Coronary artery (tissue), 2 donors: ENCODE data around the gene ADARB2.

Source experiments
- DNase-seq: peaks from one replicate; pipeline ENCODE4 v3.0.0-alpha.2; 2017; ENCODE audit warnings: low spot score
- H3K27ac ChIP-seq, 2 donors: fragments of 200-600 bp; sonication (generic); one replicate each; pipeline ENCODE4 v1.5.1; 2016 to 2019
- H3K4me3 ChIP-seq: fragments of 200-600 bp; sonication (generic); 2 replicates; pipeline ENCODE4 v1.5.1; 2016; ENCODE audit warnings: mild to moderate bottlenecking, moderate library complexity
- CTCF ChIP-seq: fragments of 200-600 bp; sonication (generic); IDR thresholded peaks from one replicate; pipeline ENCODE4 v1.5.1; 2019; ENCODE audit warnings: antibody characterized with exemption

ADARB2 gene

GRCh38 chr10:1652151-1652550 is 85.2 kb downstream of the ADARB2 start:
- Histone ChIP-seq H3K4me3 (no peak overlapping the region), H3K27ac (no peak overlapping the region)
- peak; percentile 45 for DNase-seq
- no peak for TF ChIP-seq CTCF

GRCh38 chr10:1651270-1651966 is 85.9 kb downstream of the ADARB2 start:
- DNase-seq, result peak; percentile 45
- H3K4me3 ChIP-seq, result no peak overlapping the region
- H3K27ac ChIP-seq, result no peak overlapping the region
- TF ChIP-seq CTCF, result no peak

- peak; percentile 50 for DNase-seq
- Histone ChIP-seq H3K4me3 (no peak overlapping the region), H3K27ac (no peak overlapping the region)
- no peak for TF ChIP-seq CTCF
These were observed 86.6 kb downstream of the ADARB2 start for GRCh38 chr10:1650542-1651269.

GRCh38 chr10:1648648-1649047 is 88.7 kb downstream of the ADARB2 start:
- Histone ChIP-seq H3K27ac (no peak overlapping the region), H3K4me3 (no peak overlapping the region)
- TF ChIP-seq CTCF, result no peak
- DNase-seq, result peak; percentile 28

GRCh38 chr10:1646332-1646731 is 91.0 kb downstream of the ADARB2 start:
- Histone ChIP-seq H3K4me3 (no peak overlapping the region), H3K27ac (no peak overlapping the region)
- TF ChIP-seq CTCF, result no peak
- DNase-seq, result no peak

GRCh38 chr10:1645896-1646295 is 91.4 kb downstream of the ADARB2 start:
- TF ChIP-seq CTCF, result no peak
- DNase-seq, result peak; percentile 31

More at GRCh38 chr10:1645896-1646295, 91.4 kb downstream of the ADARB2 start:
- H3K27ac ChIP-seq, result no peak overlapping the region
- H3K4me3 ChIP-seq, result no peak overlapping the region
